ENCODE measurements around the gene TRANK1. TPM values are rescaled to one million over a fixed set of nuclear protein-coding genes. Genes with fewer than 3 reads are reported as not detected.

Gene TRANK1
- polyA plus RNA-seq, 1 experiment, result 22.4 TPM

GRCh38 chr3:36903119-36903882, 41.6 kb downstream of the TRANK1 start:
- TF ChIP-seq CTCF (IDR thresholded peaks at IDR 0.05; ENCODE audit: low read depth, low read length), result no peak
- POLR2A ChIA-PET, result no interaction called here
- CTCF ChIA-PET, result interaction anchor here (0.9 to 1.7 kb wide), 2 partner anchors 55 kb away, joined by 7 read pairs; no protein-coding TSS in a partner anchor
- no peak overlapping the region for H3K27ac ChIP-seq (ENCODE audit: low read depth, low read length)
- H3K4me3 ChIP-seq (ENCODE audit: low read depth, low read length), result no peak overlapping the region
- DNase-seq (ENCODE audit: low read depth, low spot score), result no peak
- H3K27me3 ChIP-seq (ENCODE audit: control insufficient read depth, insufficient read depth, low read length), result no peaks in the 10 kb centered on the region
- H3K9me3 ChIP-seq (ENCODE audit: control insufficient read depth, insufficient read depth, low read length), result no peaks in the 10 kb centered on the region

- TF ChIP-seq CTCF (IDR thresholded peaks at IDR 0.05; ENCODE audit: low read depth, low read length), result no peak
- ChIA-PET CTCF (interaction anchor here (0.6 to 1.7 kb wide), 2 partner anchors 57 to 116 kb away, joined by 7 to 8 read pairs; no protein-coding TSS in a partner anchor), POLR2A (no interaction called here)
- no peak for DNase-seq (ENCODE audit: low read depth, low spot score)
- Histone ChIP-seq H3K27me3 (ENCODE audit: control insufficient read depth, insufficient read depth, low read length) (no peaks in the 10 kb centered on the region), H3K4me3 (ENCODE audit: low read depth, low read length) (no peak overlapping the region), H3K9me3 (ENCODE audit: control insufficient read depth, insufficient read depth, low read length) (no peaks in the 10 kb centered on the region), H3K27ac (ENCODE audit: low read depth, low read length) (no peak overlapping the region)
Observed at GRCh38 chr3:36901588-36901987, 43.3 kb downstream of the TRANK1 start.

GRCh38 chr3:36900474-36901443, 44.1 kb downstream of the TRANK1 start:
- no peak overlapping the region for H3K27ac ChIP-seq (ENCODE audit: low read depth, low read length)
- ChIA-PET POLR2A (interaction anchor here (0.7 kb wide), 1 partner anchor 145 kb away, joined by 6 read pairs; no protein-coding TSS in a partner anchor), CTCF (interaction anchor here (0.6 to 1.0 kb wide), 2 partner anchors 33 to 115 kb away, joined by 3 to 8 read pairs; no protein-coding TSS in a partner anchor)
- no peaks in the 10 kb centered on the region for H3K9me3 ChIP-seq (ENCODE audit: control insufficient read depth, insufficient read depth, low read length)
- DNase-seq (ENCODE audit: low read depth, low spot score), result no peak
- H3K4me3 ChIP-seq (ENCODE audit: low read depth, low read length), result no peak overlapping the region
- H3K27me3 ChIP-seq (ENCODE audit: control insufficient read depth, insufficient read depth, low read length), result no peaks in the 10 kb centered on the region
- no peak for TF ChIP-seq CTCF (IDR thresholded peaks at IDR 0.05; ENCODE audit: low read depth, low read length)

- ChIA-PET CTCF (interaction anchor here (9.2 kb wide), 1 partner anchor 27 kb away, joined by 44 read pairs; no protein-coding TSS in a partner anchor), POLR2A (no interaction called here)
- Histone ChIP-seq H3K27me3 (ENCODE audit: control insufficient read depth, insufficient read depth, low read length) (no peaks in the 10 kb centered on the region), H3K9me3 (ENCODE audit: control insufficient read depth, insufficient read depth, low read length) (no peaks in the 10 kb centered on the region), H3K4me3 (ENCODE audit: low read depth, low read length) (no peak overlapping the region), H3K27ac (ENCODE audit: low read depth, low read length) (no peak overlapping the region)
- no peak for TF ChIP-seq CTCF (IDR thresholded peaks at IDR 0.05; ENCODE audit: low read depth, low read length)
- DNase-seq (ENCODE audit: low read depth, low spot score), result no peak
Observed at GRCh38 chr3:36895496-36896409, 49.1 kb downstream of the TRANK1 start.

All from AG04450 (cell line).